ENCODE measurements around the gene SLC7A4. TPM values are rescaled to one million over a fixed set of nuclear protein-coding genes. Genes with fewer than 3 reads are reported as not detected.

The SLC7A4 gene
- total and polyA plus RNA-seq, 3 donors from 2014 or later, result 54.8 to 64.8 (median 60.3) TPM

DNA sequence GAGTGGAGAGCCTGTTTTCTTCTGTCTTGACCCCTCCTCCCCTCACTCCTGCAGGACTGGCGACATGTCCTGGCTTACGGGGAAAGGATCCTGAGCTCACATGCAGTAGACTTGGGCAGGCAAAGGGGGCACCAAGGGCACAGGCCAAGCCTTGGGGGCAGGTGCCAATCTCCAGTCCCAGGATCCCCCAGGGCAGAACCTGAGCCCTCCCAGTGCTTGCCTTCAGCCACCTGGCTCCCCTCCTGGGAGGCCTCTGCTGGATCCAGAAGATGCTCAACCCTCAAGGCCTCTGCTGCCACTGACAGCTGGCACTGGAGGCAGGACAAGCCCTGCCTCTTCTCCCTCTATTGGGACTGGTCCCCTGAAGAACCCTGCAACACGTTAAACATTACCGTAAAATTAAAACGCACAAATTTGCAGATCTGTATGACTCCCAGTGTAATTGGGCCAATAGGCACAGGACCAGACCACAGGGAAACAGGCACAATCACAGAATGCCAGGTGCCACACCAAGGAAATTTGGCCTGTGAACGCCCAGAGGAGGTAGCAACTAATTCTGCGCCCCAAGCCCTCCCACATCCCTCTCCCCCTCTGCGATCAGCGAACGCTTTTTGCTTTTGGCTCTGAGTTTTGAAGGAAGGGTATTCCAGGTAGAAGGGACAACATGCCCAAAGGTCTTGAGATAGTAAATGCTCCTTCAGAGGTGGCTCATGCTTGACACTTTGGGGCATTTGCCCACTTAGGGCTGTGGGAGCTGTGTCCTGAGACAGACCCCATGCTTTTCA lies 51.2 kb downstream of the SLC7A4 start:
- Histone ChIP-seq H3K27me3 (no peaks in the 10 kb centered on the region), H3K4me3 (peak overlapping the region; percentile 69 to 86), H3K27ac (peak overlapping the region; percentile 75 to 95), H3K36me3 (ENCODE audit: low read depth, missing control alignments) (no peaks in the 10 kb centered on the region), H3K9me3 (no peaks in the 10 kb centered on the region), H3K4me1 (peaks cover 21% of the 10 kb centered on the region)
- intact Hi-C loops (cut with DNase I; ENCODE audit: low total_unique reads), result no loop called here
- TF ChIP-seq, protein P1, sequence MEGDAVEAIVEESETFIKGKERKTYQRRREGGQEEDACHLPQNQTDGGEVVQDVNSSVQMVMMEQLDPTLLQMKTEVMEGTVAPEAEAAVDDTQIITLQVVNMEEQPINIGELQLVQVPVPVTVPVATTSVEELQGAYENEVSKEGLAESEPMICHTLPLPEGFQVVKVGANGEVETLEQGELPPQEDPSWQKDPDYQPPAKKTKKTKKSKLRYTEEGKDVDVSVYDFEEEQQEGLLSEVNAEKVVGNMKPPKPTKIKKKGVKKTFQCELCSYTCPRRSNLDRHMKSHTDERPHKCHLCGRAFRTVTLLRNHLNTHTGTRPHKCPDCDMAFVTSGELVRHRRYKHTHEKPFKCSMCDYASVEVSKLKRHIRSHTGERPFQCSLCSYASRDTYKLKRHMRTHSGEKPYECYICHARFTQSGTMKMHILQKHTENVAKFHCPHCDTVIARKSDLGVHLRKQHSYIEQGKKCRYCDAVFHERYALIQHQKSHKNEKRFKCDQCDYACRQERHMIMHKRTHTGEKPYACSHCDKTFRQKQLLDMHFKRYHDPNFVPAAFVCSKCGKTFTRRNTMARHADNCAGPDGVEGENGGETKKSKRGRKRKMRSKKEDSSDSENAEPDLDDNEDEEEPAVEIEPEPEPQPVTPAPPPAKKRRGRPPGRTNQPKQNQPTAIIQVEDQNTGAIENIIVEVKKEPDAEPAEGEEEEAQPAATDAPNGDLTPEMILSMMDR (IDR thresholded peaks at IDR 0.05), result no peak
- TF ChIP-seq POLR2A (IDR thresholded peaks at IDR 0.05), result no peak
- no peak for DNase-seq
- 44 to 47% methylated on average over 10 of the region's 10 CpGs for WGBS, 2 donors

DNA sequence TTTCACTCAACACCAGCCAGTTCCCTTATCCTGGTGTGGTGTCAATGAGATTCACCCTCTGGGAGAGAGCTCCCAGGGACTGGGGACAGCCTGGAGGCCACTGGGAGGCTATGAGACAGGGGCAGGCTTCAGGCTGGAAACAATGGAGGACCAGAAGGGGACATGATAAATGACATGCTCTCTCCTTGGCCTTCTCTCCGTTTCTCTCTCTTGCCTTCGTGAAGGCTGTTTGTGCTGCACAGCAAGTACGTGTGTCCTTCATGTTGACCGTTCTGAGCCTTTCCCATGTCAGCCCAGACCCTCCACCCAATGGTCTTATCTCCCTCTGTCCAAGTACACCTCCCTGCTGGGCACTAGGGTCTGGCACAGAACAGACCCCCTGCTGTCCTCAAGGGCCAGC lies 51.8 kb downstream of the SLC7A4 start:
- H3K27me3 ChIP-seq, result no peaks in the 10 kb centered on the region
- no peak overlapping the region for H3K4me3 ChIP-seq
- WGBS, 2 donors, result 71 to 74% methylated on average over 4 of the region's 4 CpGs
- intact Hi-C loops (cut with DNase I; ENCODE audit: low total_unique reads), result no loop called here
- H3K4me1 ChIP-seq, result peaks cover 21% of the 10 kb centered on the region
- H3K36me3 ChIP-seq (ENCODE audit: low read depth, missing control alignments), result no peaks in the 10 kb centered on the region
- H3K27ac ChIP-seq, result no peak overlapping the region
- TF ChIP-seq, protein P1 (IDR thresholded peaks at IDR 0.05), result no peak
- no peak for TF ChIP-seq POLR2A (IDR thresholded peaks at IDR 0.05)
- no peaks in the 10 kb centered on the region for H3K9me3 ChIP-seq
- DNase-seq, result no peak

DNA sequence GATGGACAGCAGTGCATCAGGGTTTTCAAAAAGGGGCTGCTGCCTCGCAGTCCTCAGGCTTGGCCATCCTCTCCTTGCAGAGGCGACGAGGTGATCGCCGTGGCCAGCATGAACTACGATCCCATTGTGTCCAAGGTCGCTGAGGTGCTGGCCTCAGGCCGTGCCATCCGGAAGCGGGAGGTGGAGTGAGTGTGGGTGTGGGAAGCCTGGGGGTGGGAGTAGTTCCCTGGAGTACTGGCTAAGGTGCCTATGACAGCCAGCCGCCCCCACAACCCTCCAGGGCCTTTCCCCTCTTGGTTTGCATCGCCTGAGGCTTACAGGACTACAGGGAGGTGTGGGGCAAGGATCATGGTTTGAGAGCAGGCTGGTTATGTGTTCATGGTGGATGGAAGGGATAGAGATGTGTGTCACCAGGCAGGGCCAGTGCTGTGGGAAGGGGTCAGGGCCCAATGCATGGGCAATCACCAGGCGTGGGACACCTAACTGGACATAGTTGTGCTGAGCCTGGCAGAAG lies 52.4 kb downstream of the SLC7A4 start:
- Histone ChIP-seq H3K9me3 (no peaks in the 10 kb centered on the region), H3K4me1 (peaks cover 21% of the 10 kb centered on the region), H3K4me3 (no peak overlapping the region), H3K27ac (no peak overlapping the region), H3K27me3 (no peaks in the 10 kb centered on the region), H3K36me3 (ENCODE audit: low read depth, missing control alignments) (no peaks in the 10 kb centered on the region)
- TF ChIP-seq POLR2A (IDR thresholded peaks at IDR 0.05), result no peak
- TF ChIP-seq, protein P1 (IDR thresholded peaks at IDR 0.05), result no peak
- DNase-seq, result no peak
- 35 to 60% methylated on average over 1 to 13 of the region's 13 CpGs for WGBS, 2 donors
- intact Hi-C loops (cut with DNase I; ENCODE audit: low total_unique reads), result no loop called here

DNA sequence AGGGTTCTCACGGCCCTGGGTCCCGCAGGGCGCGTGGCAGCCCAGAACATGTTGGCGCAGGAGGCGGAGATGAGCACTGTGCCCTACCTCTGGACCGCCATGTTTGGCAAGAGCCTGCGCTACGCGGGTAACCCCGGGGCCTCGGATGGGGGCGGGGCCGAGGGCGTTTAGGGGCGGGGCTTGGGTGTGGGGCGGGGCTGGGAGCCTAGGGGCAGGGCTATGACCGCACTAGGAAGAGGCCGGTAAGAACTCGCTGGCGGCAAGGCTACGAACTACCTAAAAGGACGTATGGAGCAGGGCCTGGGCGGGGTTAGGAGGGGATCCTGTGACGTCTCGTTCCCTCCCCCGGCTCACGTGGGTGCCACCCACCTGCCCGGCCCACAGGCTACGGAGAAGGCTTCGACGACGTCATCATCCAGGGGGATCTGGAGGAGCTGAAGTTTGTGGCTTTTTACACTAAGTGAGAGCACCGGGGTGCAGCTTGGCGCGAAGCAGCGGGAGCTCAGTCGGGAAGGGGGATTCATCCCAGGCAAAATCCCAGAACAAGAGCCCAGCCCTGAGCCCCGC lies 53.0 kb downstream of the SLC7A4 start:
- WGBS, 2 donors, result 5 to 15% methylated on average over 23 to 39 of the region's 39 CpGs

More for the DNA sequence above, 53.0 kb downstream of the SLC7A4 start:
- Histone ChIP-seq H3K27me3 (no peaks in the 10 kb centered on the region), H3K36me3 (ENCODE audit: low read depth, missing control alignments) (no peaks in the 10 kb centered on the region), H3K4me3 (peak overlapping the region in 1 of 2 donors; percentile 1), H3K9me3 (no peaks in the 10 kb centered on the region), H3K27ac (no peak overlapping the region), H3K4me1 (peaks cover 21% of the 10 kb centered on the region)
- TF ChIP-seq, protein P1 (IDR thresholded peaks at IDR 0.05), result no peak
- TF ChIP-seq POLR2A (IDR thresholded peaks at IDR 0.05), result no peak
- DNase-seq, result peak; percentile 69
- intact Hi-C loops (cut with DNase I; ENCODE audit: low total_unique reads), result no loop called here

MicroRNAs encoded within 50 kb of the gene (microRNA counts, 767-probe panel; counts per million panel counts)
- 0 to 152 counts per million in 2 donors for microRNA hsa-miR-649

Small RNAs within 50 kb of the gene (microRNA-seq; reads per million reads assigned to microRNA genes)
- gene MIR649 (ENCODE audit: borderline number of aligned reads in 2 of 2, borderline replicate concordance in 1 of 2), result 0 reads per million in 2 donors

Small RNAs within 50 kb of the gene (small RNA-seq; reads per million reads assigned to genes)
- 0 reads per million in 2 donors for gene MIR649

Other genes with a start within 250 kb of the SLC7A4 start
- 100 to 1,000 TPM; 140 to 196 TPM for gene PI4KA, start 173.8 kb downstream of the SLC7A4 start, total RNA-seq
- 124 TPM for gene PI4KA, start 173.8 kb downstream of the SLC7A4 start, polyA plus RNA-seq (ENCODE audit: insufficient read depth, low read depth, low replicate concordance)
- gene SNAP29, start 173.6 kb downstream of the SLC7A4 start, total RNA-seq, result 10 to 100 TPM; 41.8 to 47.7 TPM
- gene SNAP29, start 173.6 kb downstream of the SLC7A4 start, polyA plus RNA-seq (ENCODE audit: insufficient read depth, low read depth, low replicate concordance), result 127 TPM
- gene CRKL, start 115.2 kb downstream of the SLC7A4 start, total RNA-seq, result 10 to 100 TPM; 47.5 to 60.2 TPM
- gene CRKL, start 115.2 kb downstream of the SLC7A4 start, polyA plus RNA-seq (ENCODE audit: insufficient read depth, low read depth, low replicate concordance), result 31.9 TPM
- 1 to 10 TPM; 1.6 to 2.9 TPM for gene AIFM3, start 65.3 kb downstream of the SLC7A4 start, total RNA-seq
- 0.88 TPM for gene AIFM3, start 65.3 kb downstream of the SLC7A4 start, polyA plus RNA-seq (ENCODE audit: insufficient read depth, low read depth, low replicate concordance)
- gene LZTR1, start 50.3 kb downstream of the SLC7A4 start, total RNA-seq, result 10 to 100 TPM; 61.5 to 61.6 TPM
- 32.4 TPM for gene LZTR1, start 50.3 kb downstream of the SLC7A4 start, polyA plus RNA-seq (ENCODE audit: insufficient read depth, low read depth, low replicate concordance)
- 10 to 100 TPM; 75.8 to 96.5 TPM for gene THAP7, start 30.4 kb downstream of the SLC7A4 start, total RNA-seq
- gene THAP7, start 30.4 kb downstream of the SLC7A4 start, polyA plus RNA-seq (ENCODE audit: insufficient read depth, low read depth, low replicate concordance), result 60.6 TPM
- 10 to 100 TPM in 1 of 2 donors, 1 to 10 TPM in 1; 7.0 to 24.0 TPM for gene P2RX6, start 17.4 kb downstream of the SLC7A4 start, total RNA-seq
- 5.2 TPM for gene P2RX6, start 17.4 kb downstream of the SLC7A4 start, polyA plus RNA-seq (ENCODE audit: insufficient read depth, low read depth, low replicate concordance)
- gene LRRC74B, start 13.4 kb upstream of the SLC7A4 start, total RNA-seq, result 1 to 10 TPM; 3.0 to 5.4 TPM
- gene LRRC74B, start 13.4 kb upstream of the SLC7A4 start, polyA plus RNA-seq (ENCODE audit: insufficient read depth, low read depth, low replicate concordance), result 8.7 TPM

All from testis (tissue), 3 donors.